Frontal cortex (tissue), 4 donors: ENCODE data around the gene NEDD4L. TPM values are rescaled to one million over a fixed set of nuclear protein-coding genes. Genes with fewer than 3 reads are reported as not detected.
A peak's percentile ranks its signal among the peaks of the same experiment; 100 is the strongest.

ENCODE experiments used
- DNase-seq, 2 donors: peaks; one replicate each; pipeline ENCODE4 v3.0.0; 2012; ENCODE audit warnings: low spot score in 2 of 2
- FAIRE-seq: peaks from 2 replicates; lab custom pipeline; 2012; peaks lifted over from hg19 to GRCh38; lab: Jason Lieb, UNC
- total RNA-seq: library from RNA; depleted of rRNA; stranded (reverse); fragments of >200 nt; gene quantifications from one replicate; pipeline ENCODE4 v1.2.3, GENCODE V29; 2014
- donor health status: control.
- donor health status: control.
- donor health status: control.

The NEDD4L gene
- total RNA-seq, 1 donor from 2014 or later = 108 TPM

- DNase-seq (no peak), FAIRE-seq (no peak)
These were observed 62.5 kb downstream of the NEDD4L start for GRCh38 chr18:58106289-58107070.

GRCh38 chr18:58109256-58109655, 65.2 kb downstream of the NEDD4L start:
- DNase-seq = no peak
- no peak for FAIRE-seq

- no peak for DNase-seq
- no peak for FAIRE-seq
These were observed 66.4 kb downstream of the NEDD4L start for GRCh38 chr18:58110398-58110797.

GRCh38 chr18:58112174-58112573, 68.1 kb downstream of the NEDD4L start:
- FAIRE-seq (peak; percentile 10), DNase-seq (no peak)

- FAIRE-seq (no peak), DNase-seq (no peak)
These were observed 69.3 kb downstream of the NEDD4L start for GRCh38 chr18:58113337-58113736.

GRCh38 chr18:58114766-58115165, 70.7 kb downstream of the NEDD4L start:
- FAIRE-seq = no peak
- no peak for DNase-seq

- FAIRE-seq = no peak
- no peak for DNase-seq
These were observed 72.8 kb downstream of the NEDD4L start for GRCh38 chr18:58116818-58117217.

- no peak for FAIRE-seq
- DNase-seq = peak in 1 of 2 donors; percentile 57
These were observed 73.9 kb downstream of the NEDD4L start for GRCh38 chr18:58117786-58118403.

GRCh38 chr18:58118536-58118935, 74.5 kb downstream of the NEDD4L start:
- DNase-seq = no peak
- no peak for FAIRE-seq

- FAIRE-seq (no peak), DNase-seq (no peak)
These were observed 75.8 kb downstream of the NEDD4L start for GRCh38 chr18:58119819-58120218.

- no peak for DNase-seq
- FAIRE-seq = no peak
These were observed 80.4 kb downstream of the NEDD4L start for GRCh38 chr18:58124475-58124874.

- DNase-seq (no peak), FAIRE-seq (no peak)
These were observed 81.2 kb downstream of the NEDD4L start for GRCh38 chr18:58125183-58125582.

GRCh38 chr18:58125756-58126155, 81.7 kb downstream of the NEDD4L start:
- DNase-seq (no peak), FAIRE-seq (no peak)

GRCh38 chr18:58128381-58129374, 84.7 kb downstream of the NEDD4L start:
- FAIRE-seq = no peak

GRCh38 chr18:58132595-58133261, 88.7 kb downstream of the NEDD4L start:
- DNase-seq = no peak
- no peak for FAIRE-seq

More at GRCh38 chr18:58128381-58129374, 84.7 kb downstream of the NEDD4L start:
- DNase-seq = no peak

GRCh38 chr18:58135183-58135641, 91.2 kb downstream of the NEDD4L start:
- DNase-seq = no peak
- FAIRE-seq = no peak

GRCh38 chr18:58135701-58136331, 91.8 kb downstream of the NEDD4L start:
- FAIRE-seq (no peak), DNase-seq (peak; percentile 32 to 70)

- FAIRE-seq (no peak), DNase-seq (no peak)
These were observed 92.9 kb downstream of the NEDD4L start for GRCh38 chr18:58136879-58137278.
